ENCODE results near the gene PODXL2.

GRCh38 chr3:127610105-127610504, 18.9 kb upstream of the PODXL2 start:
- TF ChIP-seq, protein P1, sequence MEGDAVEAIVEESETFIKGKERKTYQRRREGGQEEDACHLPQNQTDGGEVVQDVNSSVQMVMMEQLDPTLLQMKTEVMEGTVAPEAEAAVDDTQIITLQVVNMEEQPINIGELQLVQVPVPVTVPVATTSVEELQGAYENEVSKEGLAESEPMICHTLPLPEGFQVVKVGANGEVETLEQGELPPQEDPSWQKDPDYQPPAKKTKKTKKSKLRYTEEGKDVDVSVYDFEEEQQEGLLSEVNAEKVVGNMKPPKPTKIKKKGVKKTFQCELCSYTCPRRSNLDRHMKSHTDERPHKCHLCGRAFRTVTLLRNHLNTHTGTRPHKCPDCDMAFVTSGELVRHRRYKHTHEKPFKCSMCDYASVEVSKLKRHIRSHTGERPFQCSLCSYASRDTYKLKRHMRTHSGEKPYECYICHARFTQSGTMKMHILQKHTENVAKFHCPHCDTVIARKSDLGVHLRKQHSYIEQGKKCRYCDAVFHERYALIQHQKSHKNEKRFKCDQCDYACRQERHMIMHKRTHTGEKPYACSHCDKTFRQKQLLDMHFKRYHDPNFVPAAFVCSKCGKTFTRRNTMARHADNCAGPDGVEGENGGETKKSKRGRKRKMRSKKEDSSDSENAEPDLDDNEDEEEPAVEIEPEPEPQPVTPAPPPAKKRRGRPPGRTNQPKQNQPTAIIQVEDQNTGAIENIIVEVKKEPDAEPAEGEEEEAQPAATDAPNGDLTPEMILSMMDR (IDR thresholded peaks at IDR 0.05; ENCODE audit: low read depth, low read length), result no peak
- TF ChIP-seq EZH2phosphoT487 (IDR thresholded peaks at IDR 0.05; ENCODE audit: low read depth), result no peak

Measured in OCI-LY3 (cell line).